GM12892 (cell line): Measurements from ENCODE around the gene FGF11.

Experiments used
- POLR2AphosphoS5 ChIP-seq: IDR thresholded peaks from 2 replicates; pipeline ENCODE4 v1.6.1; 2011; ENCODE audit warnings: low read depth, low read length, control low read depth
- TAF1 ChIP-seq: IDR thresholded peaks from 2 replicates; pipeline ENCODE4 v1.6.1; 2011; ENCODE audit warnings: low read depth, mild to moderate bottlenecking, control low read depth, low read length, borderline replicate concordance

GRCh38 chr17:7448461-7448860, 9.1 kb downstream of the FGF11 start:
- TF ChIP-seq POLR2AphosphoS5 (no peak), TAF1 (no peak)
